Body of pancreas (tissue), 4 donors: ENCODE data around the gene CD52. TPM values are rescaled to one million over a fixed set of nuclear protein-coding genes. Genes with fewer than 3 reads are reported as not detected.

Source experiments
- ATAC-seq: fragments of 150-250 bp; one replicate; pipeline ENCODE4 v1.9.1; 2016
- DNase-seq, 4 donors: peaks; one replicate each; pipeline ENCODE4 v3.0.0-alpha.2; 2019
- H3K27ac ChIP-seq, 4 donors: fragments of 200-600 bp; sonication (generic); 1 replicate in 3 of 4; 2 replicates in 1 of 4; pipeline versions ENCODE4 v1.5.1 to v1.6.1; 2016 to 2019; ENCODE audit warnings: mild to moderate bottlenecking in 1 of 4, mixed read lengths in 1 of 4, moderate library complexity in 1 of 4
- H3K27me3 ChIP-seq, 2 donors: fragments of 200-600 bp; sonication (generic); one replicate each; pipeline ENCODE4 v1.6.0; 2016; ENCODE audit warnings: mild to moderate bottlenecking in 1 of 2
- H3K36me3 ChIP-seq, 2 donors: fragments of 200-600 bp; sonication (generic); replicated peaks in 1 of 2; 2 replicates each; pipeline ENCODE4 v1.5.1; 2016; ENCODE audit warnings: low read depth in 2 of 2; ENCODE audit not compliant: insufficient read depth in 1 of 2
- H3K4me1 ChIP-seq: fragments of 200-600 bp; sonication (generic); one replicate; pipeline ENCODE4 v1.6.0; 2016
- H3K4me3 ChIP-seq, 2 donors: fragments of 200-600 bp; sonication (generic); 1 replicate in 1 of 2; 2 replicates in 1 of 2; pipeline ENCODE4 v1.5.1; 2016 to 2019
- H3K9me3 ChIP-seq, 3 donors: fragments of 200-600 bp; sonication (generic); 1 replicate in 2 of 3; 2 replicates in 1 of 3; pipeline ENCODE4 v1.5.1; 2016
- CTCF ChIP-seq, 7 experiments: fragments of 450-650 bp in 4 of 7; fragments of 200-600 bp in 3 of 7; sonication (generic) in 3 of 7; IDR thresholded peaks; one replicate each; pipeline ENCODE4 v1.5.1; 2016 to 2019; ENCODE audit warnings: antibody characterized with exemption in 7 of 7
- POLR2A ChIP-seq, 3 donors: fragments of 450-650 bp; IDR thresholded peaks; one replicate each; pipeline ENCODE4 v1.6.1; 2016; ENCODE audit warnings: antibody characterized with exemption in 3 of 3, mild to moderate bottlenecking in 2 of 3
- WGBS, 2 donors: methylation state at CpG; one replicate each; pipeline ENCODE4 v1.1.5; 2017; 5-methylcytosine and 5-hydroxymethylcytosine counted together
- intact Hi-C: fragments of 100-400 bp; cut with DNase I; formaldehyde crosslinking; loops from one replicate; pipeline ENCODE4 v1.15.1; 2023
- total RNA-seq, 2 donors: library from RNA; depleted of rRNA; stranded (reverse); fragments of >200 nt; gene quantifications; one replicate each; pipeline ENCODE4 v1.1.0, GENCODE V29; 2016

The CD52 gene
- total RNA-seq, 2 donors from 2014 or later, result not detected

- 76 to 79% methylated on average over 5 of the region's 5 CpGs for WGBS, 2 donors
- H3K27me3 ChIP-seq, result no peaks in the 10 kb centered on the region
- peaks cover 7% of the 10 kb centered on the region for H3K4me1 ChIP-seq
- DNase-seq (no peak), ATAC-seq (no peak)
- no peak overlapping the region for H3K4me3 ChIP-seq
- H3K36me3 ChIP-seq, result no peaks in the 10 kb centered on the region
- TF ChIP-seq CTCF (IDR thresholded peaks at IDR 0.05) (no peak), POLR2A (IDR thresholded peaks at IDR 0.05) (no peak)
- intact Hi-C loops, result no loop called here
- no peaks in the 10 kb centered on the region for H3K9me3 ChIP-seq
- no peak overlapping the region for H3K27ac ChIP-seq
These were observed 32.1 kb downstream of the CD52 start for GRCh38 chr1:26349877-26350244.

GRCh38 chr1:26350343-26350700, 32.6 kb downstream of the CD52 start:
- intact Hi-C loops, result no loop called here
- Histone ChIP-seq H3K36me3 (no peaks in the 10 kb centered on the region), H3K9me3 (no peaks in the 10 kb centered on the region), H3K4me1 (peaks cover 7% of the 10 kb centered on the region), H3K4me3 (no peak overlapping the region), H3K27me3 (no peaks in the 10 kb centered on the region), H3K27ac (no peak overlapping the region)
- WGBS, 2 donors, result 78 to 81% methylated on average over 2 of the region's 2 CpGs
- no peak for DNase-seq
- no peak for TF ChIP-seq POLR2A (IDR thresholded peaks at IDR 0.05)
- TF ChIP-seq CTCF (IDR thresholded peaks at IDR 0.05), result no peak
- ATAC-seq, result no peak

DNA sequence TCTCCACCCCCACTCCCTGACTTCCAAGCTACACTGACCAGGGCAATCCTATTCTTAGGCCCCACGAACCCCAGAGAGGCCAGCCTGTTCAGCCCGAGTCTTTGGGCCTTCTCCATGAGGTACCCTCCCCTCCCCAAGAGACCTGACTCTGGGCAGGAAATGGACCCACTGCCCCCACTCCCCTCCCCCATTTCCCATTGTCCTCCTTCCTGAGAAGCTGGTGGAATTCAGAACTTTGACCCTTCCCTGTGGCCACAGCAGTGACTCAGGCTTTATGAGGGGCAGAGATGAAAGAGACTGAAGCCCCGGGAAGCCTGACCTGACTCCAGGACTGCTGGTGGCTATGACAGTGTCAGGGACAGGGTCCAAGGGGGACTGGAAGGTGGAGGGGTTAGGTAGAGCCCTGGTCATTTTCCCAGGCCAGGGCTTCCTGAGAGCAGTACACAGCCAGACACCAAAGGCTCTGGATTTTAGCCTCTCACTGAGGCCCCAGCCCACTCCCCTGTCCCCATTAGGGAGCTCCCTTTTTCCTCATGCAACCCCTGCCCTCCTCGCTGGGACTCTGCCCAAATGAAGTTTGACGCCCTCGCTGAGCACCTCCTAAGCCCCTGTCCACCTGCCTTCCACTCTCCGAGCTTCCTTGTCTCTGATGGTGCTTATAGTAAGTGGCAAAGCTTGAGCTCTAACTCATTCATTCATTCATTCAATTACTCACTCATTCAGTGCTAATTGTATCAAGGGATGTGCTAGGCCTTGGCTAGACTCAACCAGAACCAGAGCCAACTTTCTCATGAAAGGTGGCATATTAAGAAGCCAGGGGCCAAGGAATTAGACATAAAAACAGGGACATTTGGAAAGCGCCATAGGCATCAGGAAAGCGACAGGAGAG, 33.2 kb downstream of the CD52 start:
- Histone ChIP-seq H3K27me3 (no peaks in the 10 kb centered on the region), H3K4me1 (peaks cover 7% of the 10 kb centered on the region), H3K9me3 (no peaks in the 10 kb centered on the region), H3K36me3 (no peaks in the 10 kb centered on the region), H3K27ac (no peak overlapping the region), H3K4me3 (no peak overlapping the region)
- DNase-seq (no peak), ATAC-seq (no peak)
- TF ChIP-seq POLR2A (IDR thresholded peaks at IDR 0.05) (no peak), CTCF (IDR thresholded peaks at IDR 0.05) (no peak)
- intact Hi-C loops, result no loop called here
- 78% methylated on average over 9 of the region's 9 CpGs for WGBS, 2 donors

DNA sequence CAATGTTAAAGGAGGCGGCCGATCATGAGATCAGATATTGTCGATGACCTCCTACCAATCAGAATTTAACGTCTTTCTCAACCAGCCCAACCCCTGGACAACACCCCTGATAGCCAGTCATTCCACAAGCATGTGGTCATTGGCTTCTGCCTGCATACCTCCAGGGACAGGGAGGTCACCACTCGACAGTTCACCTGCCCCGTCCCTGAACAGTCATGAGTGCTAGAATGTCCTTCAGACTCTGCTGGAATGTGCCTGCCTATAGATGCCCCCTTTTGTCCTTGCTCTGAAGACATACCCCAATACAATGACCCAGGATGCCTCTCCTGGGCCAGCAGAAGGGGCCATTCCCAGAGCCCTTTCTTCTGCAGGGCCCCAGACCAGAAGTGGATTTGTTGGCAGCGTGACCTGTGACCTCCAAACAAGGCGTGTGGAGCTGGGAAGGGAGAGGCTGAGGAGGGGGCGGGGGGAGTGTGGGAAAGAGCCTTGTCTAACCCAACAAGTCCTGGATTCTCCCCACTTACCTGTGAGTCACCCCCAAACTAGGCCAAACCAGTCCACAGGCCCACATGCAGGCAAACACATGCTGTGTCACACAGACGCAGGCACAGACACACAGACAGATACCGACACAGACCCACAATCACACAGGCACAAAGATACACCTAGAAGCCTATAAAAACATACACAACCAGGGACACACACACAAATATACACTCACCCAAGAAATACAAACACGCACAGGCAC, 34.0 kb downstream of the CD52 start:
- intact Hi-C loops, result no loop called here

More for the DNA sequence above, 34.0 kb downstream of the CD52 start:
- no peak for ATAC-seq
- peaks cover 7% of the 10 kb centered on the region for H3K4me1 ChIP-seq
- H3K27ac ChIP-seq, result no peak overlapping the region
- 78 to 90% methylated on average over 10 to 12 of the region's 12 CpGs for WGBS, 2 donors
- no peak overlapping the region for H3K4me3 ChIP-seq
- no peaks in the 10 kb centered on the region for H3K27me3 ChIP-seq
- no peak for TF ChIP-seq CTCF (IDR thresholded peaks at IDR 0.05)
- TF ChIP-seq POLR2A (IDR thresholded peaks at IDR 0.05), result no peak
- no peaks in the 10 kb centered on the region for H3K36me3 ChIP-seq
- DNase-seq, result no peak
- no peaks in the 10 kb centered on the region for H3K9me3 ChIP-seq
